WERI-Rb-1 (cell line): Measurements from ENCODE around the gene CTNNA1.
"Not testable (repeated sequence)": the region's sequence is repeated elsewhere in the genome, so short reads cannot be mapped to it uniquely, and the experiment has no call there.

Experiments
- DNase-seq: peaks from one replicate; pipeline ENCODE4 v3.0.0-alpha.2; 2020
- H3K27ac ChIP-seq: fragments of 250-450 bp; sonication (Bioruptor Pico); 2 replicates; pipeline ENCODE4 v1.5.1; 2020; ENCODE audit warnings: mild to moderate bottlenecking, moderate library complexity
- H3K27me3 ChIP-seq: fragments of 250-450 bp; sonication (Bioruptor Pico); 2 replicates; pipeline ENCODE4 v1.5.1; 2021; ENCODE audit warnings: mild to moderate bottlenecking, low read depth, moderate library complexity; ENCODE audit not compliant: insufficient read depth, severe bottlenecking
- H3K36me3 ChIP-seq: fragments of 250-450 bp; sonication (Bioruptor Pico); 2 replicates; pipeline ENCODE4 v1.5.1; 2020; ENCODE audit warnings: mild to moderate bottlenecking, moderate library complexity
- H3K4me3 ChIP-seq: 2 replicates; pipeline ENCODE4 v1.5.1; 2011; ENCODE audit warnings: low read depth, mild to moderate bottlenecking, control low read depth, low read length
- H3K9me3 ChIP-seq: fragments of 250-450 bp; sonication (Bioruptor Pico); 2 replicates; pipeline ENCODE4 v1.5.1; 2021; ENCODE audit warnings: mild to moderate bottlenecking, moderate library complexity; ENCODE audit not compliant: severe bottlenecking
- TF ChIP-seq, protein P1 (sequence below): IDR thresholded peaks from 2 replicates; pipeline ENCODE4 v1.5.1; 2011; ENCODE audit warnings: low read depth, mild to moderate bottlenecking, control low read depth, inconsistent platforms, low read length

The CTNNA1 gene

DNA sequence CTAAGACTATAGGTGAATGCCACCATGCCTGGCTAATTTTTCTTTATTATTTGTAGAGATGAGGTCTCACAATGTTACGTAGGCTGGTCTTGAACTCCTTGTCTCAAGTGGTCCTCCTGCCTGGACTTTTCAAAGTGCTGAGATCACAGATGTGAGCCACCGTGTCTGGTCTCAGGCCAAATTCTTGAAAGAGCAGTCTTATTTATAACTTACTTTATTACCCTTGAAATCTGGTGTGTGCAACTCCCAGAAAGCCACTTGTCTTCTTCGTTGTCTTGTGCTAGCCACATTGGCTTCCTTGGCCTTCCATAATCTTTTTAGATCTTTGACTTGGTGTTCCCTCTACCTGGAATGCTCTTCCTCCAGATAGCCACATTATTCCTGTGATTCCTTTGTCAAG, 50.1 kb downstream of the CTNNA1 start:
- no peak for DNase-seq
- TF ChIP-seq, protein P1, sequence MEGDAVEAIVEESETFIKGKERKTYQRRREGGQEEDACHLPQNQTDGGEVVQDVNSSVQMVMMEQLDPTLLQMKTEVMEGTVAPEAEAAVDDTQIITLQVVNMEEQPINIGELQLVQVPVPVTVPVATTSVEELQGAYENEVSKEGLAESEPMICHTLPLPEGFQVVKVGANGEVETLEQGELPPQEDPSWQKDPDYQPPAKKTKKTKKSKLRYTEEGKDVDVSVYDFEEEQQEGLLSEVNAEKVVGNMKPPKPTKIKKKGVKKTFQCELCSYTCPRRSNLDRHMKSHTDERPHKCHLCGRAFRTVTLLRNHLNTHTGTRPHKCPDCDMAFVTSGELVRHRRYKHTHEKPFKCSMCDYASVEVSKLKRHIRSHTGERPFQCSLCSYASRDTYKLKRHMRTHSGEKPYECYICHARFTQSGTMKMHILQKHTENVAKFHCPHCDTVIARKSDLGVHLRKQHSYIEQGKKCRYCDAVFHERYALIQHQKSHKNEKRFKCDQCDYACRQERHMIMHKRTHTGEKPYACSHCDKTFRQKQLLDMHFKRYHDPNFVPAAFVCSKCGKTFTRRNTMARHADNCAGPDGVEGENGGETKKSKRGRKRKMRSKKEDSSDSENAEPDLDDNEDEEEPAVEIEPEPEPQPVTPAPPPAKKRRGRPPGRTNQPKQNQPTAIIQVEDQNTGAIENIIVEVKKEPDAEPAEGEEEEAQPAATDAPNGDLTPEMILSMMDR = no peak
- no peak overlapping the region for H3K27ac ChIP-seq
- no peak overlapping the region for H3K4me3 ChIP-seq
- peaks cover 3% of the 10 kb centered on the region for H3K9me3 ChIP-seq
- H3K27me3 ChIP-seq = no peaks in the 10 kb centered on the region
- peaks cover 14% of the 10 kb centered on the region for H3K36me3 ChIP-seq

DNA sequence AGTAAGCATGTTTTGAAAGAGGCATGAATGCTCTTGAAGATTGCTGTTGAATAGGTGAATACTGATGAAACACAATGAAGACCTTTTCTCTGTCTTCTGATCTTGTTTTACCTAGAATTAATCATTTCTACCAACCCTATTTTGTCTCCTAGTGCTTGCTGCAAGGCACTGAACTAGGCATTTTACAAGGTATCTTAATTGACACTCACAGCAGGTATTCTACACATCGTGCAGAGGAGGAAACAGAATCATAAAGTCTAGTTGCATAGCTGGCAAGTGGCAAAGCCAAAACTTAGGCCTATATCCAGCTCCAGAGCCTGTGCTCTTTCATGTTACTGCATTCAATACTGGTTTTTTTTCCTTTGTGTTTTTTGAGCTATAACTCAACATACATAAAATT, 50.7 kb downstream of the CTNNA1 start:
- peaks cover 3% of the 10 kb centered on the region for H3K9me3 ChIP-seq
- H3K27ac ChIP-seq = no peak overlapping the region
- H3K4me3 ChIP-seq = no peak overlapping the region
- no peak for DNase-seq
- peaks cover 14% of the 10 kb centered on the region for H3K36me3 ChIP-seq
- H3K27me3 ChIP-seq = no peaks in the 10 kb centered on the region
- TF ChIP-seq, protein P1 = no peak

DNA sequence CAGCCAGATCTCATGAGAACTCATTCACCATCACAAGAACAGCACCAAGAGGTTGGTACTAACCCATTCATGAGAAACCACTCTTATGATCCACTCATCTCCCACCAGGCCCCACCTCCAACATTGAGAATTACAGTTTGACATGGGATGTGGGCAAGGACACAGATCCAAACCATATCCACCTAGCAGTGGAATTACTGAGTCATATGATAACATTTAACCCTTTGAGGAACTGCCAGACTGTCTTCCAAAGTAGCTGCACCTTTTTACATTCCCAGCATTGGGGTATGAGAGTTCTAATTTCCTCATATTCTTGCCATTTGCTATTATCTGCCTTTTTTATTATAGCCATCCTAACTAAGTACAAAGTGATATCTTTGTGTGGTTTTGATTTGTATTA, 51.9 kb downstream of the CTNNA1 start:
- DNase-seq = no peak
- H3K36me3 ChIP-seq = peaks cover 15% of the 10 kb centered on the region
- no peaks in the 10 kb centered on the region for H3K9me3 ChIP-seq
- H3K27me3 ChIP-seq = no peaks in the 10 kb centered on the region
- TF ChIP-seq, protein P1 = no peak
- no peak overlapping the region for H3K4me3 ChIP-seq
- no peak overlapping the region; the same call in 1 of the 2 replicates for H3K27ac ChIP-seq

DNA sequence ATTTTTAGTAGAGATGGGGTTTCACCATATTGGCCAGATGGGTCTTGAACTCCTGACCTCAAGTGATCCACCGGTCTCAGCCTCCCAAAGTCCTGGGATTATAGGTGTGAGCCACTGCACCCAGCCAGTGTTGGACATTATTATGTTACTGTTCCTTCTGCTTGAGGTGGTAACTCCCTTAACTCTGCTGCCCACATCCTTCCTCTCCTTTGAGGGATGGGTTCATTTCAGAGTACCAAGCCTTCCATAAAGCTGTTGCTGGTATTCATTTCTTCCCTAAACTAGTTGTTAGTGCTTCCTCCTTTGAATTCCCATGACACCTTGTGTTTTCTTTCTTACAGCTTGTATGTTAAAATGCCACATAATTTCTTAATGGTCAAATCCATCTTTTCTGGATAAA, 54.0 kb downstream of the CTNNA1 start:
- Histone ChIP-seq H3K27ac (peak overlapping the region; percentile 69), H3K36me3 (peaks cover 24% of the 10 kb centered on the region), H3K27me3 (no peaks in the 10 kb centered on the region), H3K9me3 (no peaks in the 10 kb centered on the region), H3K4me3 (no peak overlapping the region)
- DNase-seq = peak; percentile 77
- TF ChIP-seq, protein P1 = no peak

DNA sequence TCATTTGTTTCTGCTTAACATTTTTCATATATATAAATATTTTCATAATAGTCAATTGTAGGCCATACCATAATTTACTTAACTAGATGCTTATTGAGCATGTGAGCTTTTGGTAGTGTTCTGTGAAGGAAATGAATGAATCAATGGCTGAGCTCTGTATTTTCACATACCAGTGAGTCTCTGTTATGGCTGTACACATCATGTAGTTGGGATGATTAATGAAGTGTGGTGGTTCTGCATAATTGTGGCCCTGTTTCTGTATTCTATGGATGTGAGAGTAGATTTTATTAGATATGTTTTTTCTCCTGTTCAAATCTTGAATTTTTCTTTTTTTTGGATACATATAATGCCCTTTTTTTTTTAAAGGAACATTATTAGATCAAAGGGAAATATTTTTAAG, 56.2 kb downstream of the CTNNA1 start:
- no peaks in the 10 kb centered on the region for H3K27me3 ChIP-seq
- DNase-seq = no peak
- H3K36me3 ChIP-seq = peaks cover 36% of the 10 kb centered on the region
- TF ChIP-seq, protein P1 = no peak
- no peak overlapping the region for H3K27ac ChIP-seq
- no peak overlapping the region for H3K4me3 ChIP-seq
- no peaks in the 10 kb centered on the region for H3K9me3 ChIP-seq

DNA sequence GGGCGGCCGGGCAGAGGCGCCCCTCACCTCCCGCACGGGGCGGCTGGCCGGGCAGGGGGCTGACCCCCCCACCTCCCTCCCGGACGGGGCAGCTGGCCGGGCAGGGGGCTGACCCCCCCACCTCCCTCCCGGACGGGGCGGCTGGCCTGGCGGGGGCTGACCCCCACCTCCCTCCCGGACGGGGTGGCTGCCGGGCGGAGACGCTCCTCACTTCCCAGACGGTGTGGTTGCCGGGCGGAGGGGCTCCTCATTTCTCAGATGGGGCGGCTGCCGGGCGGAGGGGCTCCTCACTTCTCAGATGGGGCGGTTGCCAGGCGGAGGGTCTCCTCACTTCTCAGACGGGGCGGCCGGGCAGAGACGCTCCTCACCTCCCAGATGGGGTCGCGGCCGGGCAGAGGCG, 57.6 kb downstream of the CTNNA1 start:
- not testable (repeated sequence) for H3K9me3 ChIP-seq, H3K27ac ChIP-seq, H3K27me3 ChIP-seq, DNase-seq, H3K4me3 ChIP-seq
- H3K36me3 ChIP-seq = peaks cover 34% of the 10 kb centered on the region
